ENCODE results near the gene ALDH3B1.
"Not testable (repeated sequence)": the region's sequence is repeated elsewhere in the genome, so short reads cannot be mapped to it uniquely, and the experiment has no call there.

ALDH3B1 gene, protein sequence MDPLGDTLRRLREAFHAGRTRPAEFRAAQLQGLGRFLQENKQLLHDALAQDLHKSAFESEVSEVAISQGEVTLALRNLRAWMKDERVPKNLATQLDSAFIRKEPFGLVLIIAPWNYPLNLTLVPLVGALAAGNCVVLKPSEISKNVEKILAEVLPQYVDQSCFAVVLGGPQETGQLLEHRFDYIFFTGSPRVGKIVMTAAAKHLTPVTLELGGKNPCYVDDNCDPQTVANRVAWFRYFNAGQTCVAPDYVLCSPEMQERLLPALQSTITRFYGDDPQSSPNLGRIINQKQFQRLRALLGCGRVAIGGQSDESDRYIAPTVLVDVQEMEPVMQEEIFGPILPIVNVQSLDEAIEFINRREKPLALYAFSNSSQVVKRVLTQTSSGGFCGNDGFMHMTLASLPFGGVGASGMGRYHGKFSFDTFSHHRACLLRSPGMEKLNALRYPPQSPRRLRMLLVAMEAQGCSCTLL

DNA sequence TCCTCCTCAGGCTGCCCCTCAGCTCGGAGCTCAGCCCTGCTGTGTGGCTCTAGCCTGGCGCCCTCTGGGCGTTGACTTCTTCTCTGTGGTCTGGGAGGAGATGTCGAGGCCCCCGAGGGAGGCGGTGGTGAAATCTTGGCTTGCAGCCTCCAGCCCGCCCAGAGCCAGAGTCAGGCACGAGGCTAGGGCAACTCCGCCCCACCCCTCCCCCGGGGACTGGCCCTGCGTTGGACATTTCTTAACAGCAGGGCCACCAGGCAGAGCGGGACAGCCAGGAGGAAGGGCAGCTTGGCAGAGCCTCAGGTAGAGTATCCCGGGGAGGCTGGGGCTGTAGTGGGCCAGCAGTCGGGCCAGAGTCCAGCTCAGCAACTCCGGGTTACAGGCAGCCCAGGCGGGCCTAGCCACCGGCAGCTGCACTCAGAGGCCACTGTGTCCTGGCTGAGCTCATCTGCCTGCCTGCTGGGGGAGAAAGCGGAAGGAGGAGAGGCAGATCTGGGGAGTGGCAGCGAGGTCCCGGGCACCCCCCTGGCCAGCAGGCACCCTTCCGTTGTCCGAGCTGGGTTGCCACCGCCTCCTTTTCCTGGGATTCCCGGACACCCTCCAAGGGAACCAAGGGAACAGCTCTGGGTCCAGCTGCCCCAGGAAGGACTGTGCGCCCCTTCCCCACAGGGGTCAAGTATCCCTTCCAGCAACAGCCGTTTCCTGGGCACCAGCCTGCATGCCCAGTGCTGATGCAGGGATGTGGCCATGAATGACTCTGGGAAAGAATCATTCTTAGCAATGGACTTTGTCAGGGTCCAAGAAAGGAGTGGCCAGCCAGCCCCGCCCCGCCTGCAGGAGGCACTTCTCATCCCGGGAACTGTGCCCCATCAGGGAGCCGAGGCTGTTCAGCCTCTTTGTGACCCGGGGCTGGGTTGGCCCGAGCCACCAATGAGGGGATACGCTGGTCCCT is at the start of gene ALDH3B1:
Gene ALDH3B1, plus strand, starts transcription at position 238 of the 952 bp plus-strand sequence. CDS start 4,971 bp downstream, outside the sequence.
- DNase-seq, result no peak

- DNase-seq, result not testable (repeated sequence)
Observed at GRCh38 chr11:67963217-67963616, 46.9 kb upstream of the ALDH3B1 start.

DNA sequence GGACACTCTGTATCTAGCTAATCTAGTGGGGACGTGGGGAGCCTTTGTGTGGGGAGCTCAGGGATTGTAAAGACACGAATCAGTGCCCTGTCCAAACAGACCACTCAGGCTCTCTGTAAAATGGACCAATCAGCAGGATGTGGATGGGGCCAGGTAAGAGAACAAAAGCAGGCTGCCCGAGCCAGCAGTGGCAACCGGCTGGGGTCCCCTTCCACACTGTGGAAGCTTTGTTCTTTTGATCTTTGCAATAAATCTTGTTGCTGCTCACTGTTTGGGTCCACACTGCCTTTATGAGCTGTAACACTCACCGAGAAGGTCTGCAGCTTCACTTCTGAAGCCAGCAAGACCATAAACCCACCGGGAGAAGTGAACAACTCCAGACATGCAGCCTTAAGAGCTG is 46.2 kb upstream of the ALDH3B1 start:
- DNase-seq, result not testable (repeated sequence)

DNA sequence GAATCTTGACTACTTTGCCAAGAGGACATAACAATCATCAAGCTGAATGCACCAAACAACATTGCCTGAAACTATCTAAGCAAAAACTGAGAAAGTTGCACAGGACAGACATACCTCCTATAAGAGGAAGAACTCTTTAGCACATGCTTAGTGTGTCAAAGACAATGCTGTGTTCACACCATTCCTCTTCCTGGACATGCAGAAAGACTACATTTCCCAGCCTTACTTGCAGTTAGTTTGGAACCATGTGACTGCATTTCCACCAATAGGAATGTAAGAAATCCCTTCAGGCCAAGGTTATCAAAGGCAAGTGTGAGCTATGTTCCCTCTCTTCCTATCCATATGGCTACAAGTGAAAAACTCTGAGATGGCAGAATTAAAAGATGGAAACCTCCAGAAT is 45.4 kb upstream of the ALDH3B1 start:
- not testable (repeated sequence) for DNase-seq

GRCh38 chr11:67965830-67966348 is 44.2 kb upstream of the ALDH3B1 start:
- not testable (repeated sequence) for DNase-seq

DNA sequence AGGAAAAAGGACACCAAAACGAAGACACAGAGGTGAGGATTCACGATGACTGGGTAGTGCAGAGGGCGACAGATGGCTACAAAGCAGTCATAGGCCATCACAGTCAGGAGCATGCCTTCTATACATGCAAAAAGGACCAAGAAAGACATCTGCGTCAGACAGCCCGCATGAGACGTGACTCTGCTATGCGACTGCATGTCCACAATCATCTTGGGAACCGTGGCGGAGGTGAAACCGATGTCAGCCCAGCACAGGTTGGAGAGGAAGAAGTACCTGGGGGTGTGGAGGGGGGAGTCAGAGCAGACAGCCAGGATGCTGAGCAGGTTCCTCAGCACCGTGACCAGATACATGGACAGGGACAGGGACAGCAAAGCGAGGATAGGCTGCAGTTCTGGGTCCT is 35.4 kb upstream of the ALDH3B1 start:
- DNase-seq, result not testable (repeated sequence)

DNA sequence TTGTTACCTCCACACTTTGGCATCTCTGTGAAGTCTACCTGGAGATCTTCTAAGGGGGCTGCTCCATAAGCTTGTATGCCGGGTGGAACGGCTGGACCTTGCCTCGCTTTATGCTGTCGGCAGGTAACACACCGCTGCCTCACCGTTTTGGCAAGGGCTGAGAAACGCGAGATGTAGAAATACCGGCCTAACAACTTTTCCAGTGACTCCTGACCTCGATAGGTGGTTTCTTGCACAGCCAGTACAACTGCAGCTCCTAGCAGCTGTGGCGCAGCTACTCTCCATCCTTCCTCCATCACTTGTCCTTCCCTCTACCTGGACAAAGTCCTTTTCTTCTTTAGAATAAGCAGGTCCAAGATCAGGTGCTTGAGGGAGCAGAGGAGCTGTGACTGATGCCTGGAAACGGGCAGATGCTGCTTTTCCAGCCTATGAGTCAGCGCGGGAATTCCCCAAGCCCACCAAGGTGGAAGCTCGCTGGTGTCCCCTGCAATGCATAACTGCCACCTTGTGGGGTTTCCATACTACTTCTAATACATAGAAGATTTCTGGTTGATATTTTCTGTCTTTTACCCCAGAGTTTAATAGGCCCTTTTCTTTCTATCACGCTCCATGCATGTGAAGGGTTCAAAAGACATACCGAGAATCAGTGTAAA is 31.2 kb upstream of the ALDH3B1 start:
- DNase-seq, result not testable (repeated sequence)

- not testable (repeated sequence) for DNase-seq
Observed at GRCh38 chr11:67981226-67981625, 28.9 kb upstream of the ALDH3B1 start.

- DNase-seq, result not testable (repeated sequence)
Observed at GRCh38 chr11:67982255-67982857, 27.8 kb upstream of the ALDH3B1 start.

DNA sequence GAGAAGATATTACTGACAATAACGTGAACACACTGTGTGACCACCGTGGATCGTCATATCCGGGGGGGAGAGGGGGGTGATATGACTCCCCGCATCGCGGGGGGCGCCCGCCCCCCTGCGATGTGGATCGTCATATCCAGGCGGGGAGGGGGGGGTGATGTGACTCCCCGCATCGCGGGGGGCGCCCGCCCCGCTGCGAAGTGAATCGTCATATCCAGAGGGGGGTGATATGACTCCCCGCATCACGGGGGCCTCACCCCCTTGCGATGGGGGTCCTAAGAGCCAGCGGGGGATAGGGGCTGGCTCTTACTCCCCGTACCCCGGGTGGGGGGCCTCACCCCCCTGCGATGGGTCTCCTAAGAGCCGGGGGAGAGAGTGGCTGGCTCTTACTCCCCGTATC is 26.2 kb upstream of the ALDH3B1 start:
- no peak for DNase-seq

GRCh38 chr11:67985302-67985701 is 24.8 kb upstream of the ALDH3B1 start:
- DNase-seq, result not testable (repeated sequence)

DNA sequence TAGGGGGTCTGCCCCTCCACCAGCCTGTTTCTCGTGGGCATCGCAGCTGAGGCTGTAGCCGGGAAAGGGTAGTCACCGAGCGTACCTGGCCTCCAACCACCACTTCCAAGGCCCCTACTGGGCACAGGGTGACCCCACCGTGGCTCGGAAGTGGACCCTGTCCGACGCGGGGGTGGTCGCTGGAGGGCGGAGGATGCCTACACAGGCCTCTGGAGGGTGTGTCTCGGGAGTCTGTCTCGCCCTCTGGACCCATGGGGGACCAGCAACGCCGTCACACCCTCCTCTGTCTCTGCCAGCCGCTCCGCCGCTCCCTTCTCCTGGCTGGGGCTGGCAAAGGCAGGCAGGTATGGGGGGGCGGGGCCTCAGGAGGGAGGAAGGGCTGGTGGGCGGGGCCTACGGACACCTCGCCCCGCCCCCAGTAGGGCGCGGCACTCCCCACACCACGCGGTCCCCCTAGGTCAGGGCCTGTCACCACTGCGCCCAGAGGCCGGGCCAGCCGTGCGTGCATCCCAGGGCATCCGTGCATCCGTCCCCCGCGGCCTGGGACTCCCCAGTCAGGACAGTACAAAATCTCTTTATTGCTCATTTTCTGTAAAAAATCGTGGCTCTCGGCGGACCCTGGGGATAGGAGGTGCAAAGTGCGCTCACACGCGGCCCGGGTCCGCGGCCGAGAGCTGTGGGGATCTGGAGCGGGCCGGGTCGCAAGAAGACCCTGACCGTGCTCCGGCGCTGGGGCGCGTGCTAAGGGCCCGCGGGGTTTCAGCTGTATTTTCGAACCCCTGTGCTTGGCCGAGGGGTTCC is 19.4 kb upstream of the ALDH3B1 start:
- DNase-seq, result not testable (repeated sequence)

DNA sequence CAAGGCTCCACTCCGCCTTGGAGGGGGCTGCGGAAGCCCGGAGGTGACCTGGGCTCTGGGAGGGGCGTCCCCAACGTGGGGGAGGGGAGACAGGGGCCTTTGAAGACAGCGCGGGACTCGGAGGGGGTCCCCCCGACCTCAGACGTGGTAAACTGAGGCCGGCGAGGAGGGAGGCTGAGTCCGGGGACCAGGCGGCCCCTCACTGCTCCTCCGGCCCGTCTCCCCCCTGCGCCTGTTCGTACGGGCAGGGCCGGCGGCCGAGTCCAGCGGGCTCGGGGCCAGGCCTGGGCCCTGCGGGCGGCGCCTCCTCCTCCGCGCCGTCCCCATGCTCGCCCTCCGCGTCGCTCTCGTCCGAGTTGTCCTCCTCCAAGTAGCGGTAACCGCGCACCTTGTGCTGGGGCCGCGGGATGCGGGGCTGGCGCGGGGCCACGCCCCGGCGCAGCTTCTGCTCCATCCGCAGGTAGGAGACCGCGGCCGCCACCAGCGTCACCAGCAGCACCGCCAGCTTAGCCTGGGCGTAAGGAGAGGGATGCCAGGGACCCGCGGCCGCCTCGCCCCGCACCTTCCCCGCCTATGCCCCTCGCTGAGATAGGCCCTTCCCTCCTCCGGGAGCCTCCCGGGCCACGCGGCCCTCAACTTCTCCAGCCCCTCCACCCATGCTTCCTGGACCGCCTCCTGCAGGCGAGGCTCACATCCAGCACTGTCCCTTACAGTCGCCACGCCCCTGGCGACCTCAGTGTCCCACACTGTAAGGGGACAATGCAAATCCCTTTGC is 18.6 kb upstream of the ALDH3B1 start:
- not testable (repeated sequence) for DNase-seq

DNA sequence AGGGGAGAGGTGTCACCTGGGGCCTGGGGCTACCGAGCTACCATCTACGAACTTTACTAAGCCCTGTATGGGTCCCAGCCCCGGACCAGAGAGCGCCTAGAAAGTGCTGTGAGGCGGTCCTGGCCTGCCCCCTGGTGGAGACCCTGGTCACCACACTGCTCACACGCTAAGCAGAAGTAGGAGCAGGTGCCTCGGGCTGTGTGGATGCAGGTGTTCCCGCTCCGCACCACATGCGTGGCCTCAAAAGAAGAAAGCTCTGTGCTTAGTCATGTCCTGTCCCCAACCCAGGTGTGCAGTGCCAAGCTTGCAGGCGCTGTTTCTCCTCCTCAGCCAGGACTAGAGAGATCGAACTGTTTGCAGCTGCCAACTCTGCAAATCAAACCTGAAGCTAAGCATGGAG is 16.3 kb upstream of the ALDH3B1 start:
- not testable (repeated sequence) for DNase-seq

DNA sequence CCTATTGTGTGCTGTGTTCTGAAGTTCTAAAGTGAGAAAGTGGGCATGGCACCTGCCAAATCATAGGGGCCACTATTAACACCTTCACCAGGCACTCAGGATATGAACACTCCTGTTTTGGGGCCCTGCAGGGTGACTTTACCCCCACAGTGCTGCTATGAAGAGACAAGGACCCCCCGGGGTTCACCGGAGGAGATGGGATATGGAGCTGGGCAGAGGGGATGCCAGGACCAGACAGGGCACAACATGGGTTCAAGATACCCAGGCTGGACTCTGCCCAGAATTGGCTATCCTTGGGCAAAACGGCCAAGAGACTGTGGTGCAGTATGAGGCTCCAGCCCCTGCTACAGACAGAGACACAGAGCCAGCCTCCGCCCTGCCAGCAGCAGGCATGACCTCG is 15.7 kb upstream of the ALDH3B1 start:
- not testable (repeated sequence) for DNase-seq

- not testable (repeated sequence) for DNase-seq
Observed at GRCh38 chr11:67995129-67995528, 15.0 kb upstream of the ALDH3B1 start.

DNA sequence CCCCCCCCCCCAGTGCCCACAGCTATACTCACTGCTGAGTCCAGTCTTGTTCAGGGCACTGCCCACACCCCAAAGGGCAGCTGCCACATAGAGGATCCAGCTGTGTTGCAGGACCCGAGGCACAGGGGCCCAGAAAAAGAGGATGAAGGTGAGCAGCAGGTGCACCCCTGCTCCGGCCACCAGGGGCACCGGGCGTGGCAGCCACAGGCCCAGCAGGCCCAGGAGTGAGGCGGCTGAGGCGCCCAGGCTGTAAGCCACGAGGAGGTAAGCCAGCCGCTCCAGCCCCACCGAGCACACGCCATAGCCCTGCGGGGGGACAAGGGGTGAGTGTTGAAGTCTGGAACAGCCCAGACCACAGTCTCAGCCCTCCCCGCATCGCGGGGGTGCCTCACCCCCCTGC is 14.5 kb upstream of the ALDH3B1 start:
- not testable (repeated sequence) for DNase-seq

DNA sequence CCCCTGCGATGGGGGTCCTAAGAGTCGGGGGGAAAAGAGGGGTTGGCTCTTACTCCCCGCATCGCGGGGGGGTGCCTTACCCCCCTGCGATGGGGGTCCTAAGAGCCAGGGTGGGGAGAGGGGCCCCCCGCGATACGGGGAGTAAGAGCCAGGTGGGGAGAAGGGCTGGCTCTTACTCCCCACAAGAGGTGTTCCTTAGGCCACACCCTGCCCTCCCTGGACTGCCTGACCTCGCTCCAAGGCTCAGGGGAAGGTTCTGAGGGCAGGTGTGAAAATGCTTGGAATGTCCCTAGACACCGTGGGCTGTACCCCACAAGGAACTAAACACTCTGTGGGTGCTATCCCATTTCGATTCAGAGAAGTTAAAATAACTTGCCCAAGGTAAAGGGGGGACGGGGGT is 14.1 kb upstream of the ALDH3B1 start:
- no peak for DNase-seq

- DNase-seq, result peak; percentile 68
Observed at GRCh38 chr11:67996622-67997474, 13.3 kb upstream of the ALDH3B1 start.
